Stimulated activated CD8-positive, alpha-beta memory T cell treated with anti-CD3 and anti-CD28 coated beads, Interleukin-15, amount 100 ng/mL, for 24 hours (primary cell): ENCODE data around the gene ELF1.
"Not testable (repeated sequence)": the region's sequence is repeated elsewhere in the genome, so short reads cannot be mapped to it uniquely, and the experiment has no call there.

Source experiments
- DNase-seq: peaks from one replicate; pipeline ENCODE4 v3.0.0-alpha.2; 2020; ENCODE audit warnings: low read depth

ELF1 gene

DNA sequence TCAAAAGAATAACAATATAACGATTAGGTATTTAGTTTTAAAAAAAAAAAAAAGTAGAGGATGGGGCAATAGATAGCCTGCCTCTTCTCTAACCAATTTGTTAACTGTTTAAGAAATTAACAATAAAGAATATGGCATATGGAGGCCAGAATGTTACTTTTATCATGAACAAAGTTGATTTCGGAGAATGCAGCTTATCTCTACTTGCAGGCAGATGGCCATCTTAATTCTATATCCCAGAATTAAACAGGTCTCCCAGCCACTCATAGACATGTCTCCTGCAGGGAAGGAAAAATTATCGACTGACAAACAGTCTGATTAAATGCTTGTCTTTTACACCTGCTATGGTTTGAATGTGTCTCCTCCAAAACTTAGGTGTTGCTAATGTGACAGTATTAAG is 133.1 kb downstream of the ELF1 start:
- no peak for DNase-seq

GRCh38 chr13:40884175-40884574 is 134.9 kb downstream of the ELF1 start:
- not testable (repeated sequence) for DNase-seq
